ENCODE measurements around the gene EVA1A.

- TF ChIP-seq CTCF (conservative IDR thresholded peaks at IDR 0.05): peak; percentile 99
- TF ChIP-seq EZH2 (IDR thresholded peaks at IDR 0.05; ENCODE audit: low read depth): no peak
Measured at GRCh38 chr2:75608684-75609333, 48.1 kb upstream of the EVA1A start.
